Osteocyte (in vitro differentiated cells): ENCODE measurements around the gene RNPEPL1. TPM values are rescaled to one million over a fixed set of nuclear protein-coding genes. Genes with fewer than 3 reads are reported as not detected.

Experiments used
- DNase-seq: peaks from one replicate; pipeline ENCODE4 v3.0.0; 2021; ENCODE audit warnings: mixed read lengths; ENCODE audit not compliant: unreplicated experiment; ENCODE audit errors: extremely low spot score
- H3K27ac Mint-ChIP-seq: one replicate; pipeline ENCODE4 v1.8.0; 2021; ENCODE audit warnings: mild to moderate bottlenecking, mixed read lengths; ENCODE audit not compliant: unreplicated experiment
- H3K27me3 Mint-ChIP-seq: one replicate; pipeline ENCODE4 v1.8.0; 2021; ENCODE audit warnings: mixed read lengths; ENCODE audit not compliant: unreplicated experiment
- H3K36me3 Mint-ChIP-seq: one replicate; pipeline ENCODE4 v1.8.0; 2021; ENCODE audit warnings: mixed read lengths; ENCODE audit not compliant: unreplicated experiment
- H3K4me1 Mint-ChIP-seq: one replicate; pipeline ENCODE4 v1.8.0; 2021; ENCODE audit warnings: mixed read lengths; ENCODE audit not compliant: unreplicated experiment
- H3K4me3 Mint-ChIP-seq: one replicate; pipeline ENCODE4 v1.8.0; 2021; ENCODE audit warnings: mild to moderate bottlenecking, moderate library complexity, mixed read lengths; ENCODE audit not compliant: unreplicated experiment
- H3K9me3 Mint-ChIP-seq: one replicate; pipeline ENCODE4 v1.8.0; 2021; ENCODE audit warnings: mixed read lengths; ENCODE audit not compliant: unreplicated experiment
- CTCF ChIP-seq: fragments of 200-600 bp; sonication (generic); IDR thresholded peaks from 2 replicates; pipeline ENCODE4 v1.5.0; 2021; ENCODE audit warnings: antibody characterized with exemption, mild to moderate bottlenecking, moderate library complexity
- total RNA-seq: library from RNA; stranded (reverse); gene quantifications from 2 replicates; pipeline ENCODE4 v1.2.1, GENCODE V29; 2021

The RNPEPL1 gene
- total RNA-seq, 1 donor from 2014 or later = 56.5 TPM

DNA sequence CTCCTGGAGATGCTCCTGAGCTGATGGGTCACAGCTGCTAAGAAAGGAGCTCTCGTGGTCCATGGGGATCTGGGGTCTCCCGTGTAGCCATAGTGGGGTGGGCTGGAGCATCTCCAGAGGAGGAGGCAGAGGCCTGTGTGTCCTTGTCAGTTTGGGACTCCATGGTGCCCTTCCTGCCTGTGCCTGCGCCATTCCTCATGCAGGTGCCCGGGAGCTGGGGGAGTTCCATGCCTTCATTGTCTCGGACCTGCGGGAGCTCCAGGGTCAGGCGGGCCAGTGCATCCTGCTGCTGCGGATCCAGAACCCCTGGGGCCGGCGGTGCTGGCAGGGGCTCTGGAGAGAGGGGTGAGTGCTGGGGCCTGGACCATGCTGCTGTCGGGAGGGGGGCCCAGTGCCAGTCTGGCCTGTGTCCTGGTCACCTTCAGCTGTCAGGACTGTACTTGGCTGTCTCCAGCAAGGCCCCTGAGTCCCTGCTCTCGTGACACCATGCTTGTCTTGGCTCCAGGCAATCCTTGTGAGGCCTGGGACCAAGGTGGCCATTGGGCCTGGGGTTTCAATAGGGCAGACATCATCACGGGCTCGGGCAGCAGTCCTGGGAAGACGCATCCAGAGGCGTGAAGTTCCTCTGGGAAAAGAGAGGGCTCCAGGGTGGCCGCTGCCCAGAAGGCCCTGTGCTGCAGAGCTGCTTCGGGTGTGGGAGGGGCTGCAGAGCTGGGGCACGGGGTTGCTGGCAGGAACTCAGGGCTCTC is 25.6 kb downstream of the RNPEPL1 start:
- H3K36me3 Mint-ChIP-seq = no peaks in the 10 kb centered on the region
- peaks cover 2% of the 10 kb centered on the region for H3K4me1 Mint-ChIP-seq
- no peaks in the 10 kb centered on the region for H3K27me3 Mint-ChIP-seq
- DNase-seq = no peak
- TF ChIP-seq CTCF = no peak
- no peaks in the 10 kb centered on the region for H3K9me3 Mint-ChIP-seq
- H3K4me3 Mint-ChIP-seq = no peak overlapping the region
- H3K27ac Mint-ChIP-seq = no peak overlapping the region

GRCh38 chr2:240594511-240595380 is 26.5 kb downstream of the RNPEPL1 start:
- no peaks in the 10 kb centered on the region for H3K36me3 Mint-ChIP-seq
- H3K27ac Mint-ChIP-seq = no peak overlapping the region
- no peaks in the 10 kb centered on the region for H3K4me1 Mint-ChIP-seq
- no peak for TF ChIP-seq CTCF
- H3K27me3 Mint-ChIP-seq = no peaks in the 10 kb centered on the region
- H3K9me3 Mint-ChIP-seq = no peaks in the 10 kb centered on the region
- H3K4me3 Mint-ChIP-seq = no peak overlapping the region
- DNase-seq = no peak

- no peaks in the 10 kb centered on the region for H3K9me3 Mint-ChIP-seq
- no peaks in the 10 kb centered on the region for H3K36me3 Mint-ChIP-seq
- DNase-seq = no peak
- no peak overlapping the region for H3K27ac Mint-ChIP-seq
- H3K4me3 Mint-ChIP-seq = no peak overlapping the region
- H3K4me1 Mint-ChIP-seq = no peaks in the 10 kb centered on the region
- no peaks in the 10 kb centered on the region for H3K27me3 Mint-ChIP-seq
- TF ChIP-seq CTCF = no peak
Measured at GRCh38 chr2:240595381-240596079, 27.2 kb downstream of the RNPEPL1 start.

DNA sequence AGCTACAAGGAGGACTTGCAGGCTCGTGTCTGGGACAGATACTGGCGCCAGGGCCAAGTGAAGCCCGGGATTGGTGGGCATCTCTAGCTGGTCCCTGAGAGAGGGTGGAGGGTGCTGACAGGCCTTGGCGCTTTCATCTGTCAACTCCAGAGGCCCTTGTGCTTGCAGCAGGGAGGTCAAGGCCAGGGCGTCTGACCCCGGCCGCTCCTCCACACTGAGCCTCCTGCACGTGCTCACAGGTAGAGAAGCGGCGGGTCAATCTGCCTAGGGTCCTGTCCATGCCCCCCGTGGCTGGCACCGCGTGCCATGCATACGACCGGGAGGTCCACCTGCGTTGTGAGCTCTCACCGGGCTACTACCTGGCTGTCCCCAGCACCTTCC is 27.8 kb downstream of the RNPEPL1 start:
- H3K36me3 Mint-ChIP-seq = no peaks in the 10 kb centered on the region
- H3K27ac Mint-ChIP-seq = no peak overlapping the region
- no peak for DNase-seq

More for the DNA sequence above, 27.8 kb downstream of the RNPEPL1 start:
- Mint-ChIP-seq H3K4me3 (no peak overlapping the region), H3K4me1 (no peaks in the 10 kb centered on the region), H3K9me3 (no peaks in the 10 kb centered on the region), H3K27me3 (no peaks in the 10 kb centered on the region)
- TF ChIP-seq CTCF = no peak
